ENCODE data around the gene ZP1. TPM values are rescaled to one million over a fixed set of nuclear protein-coding genes. Genes with fewer than 3 reads are reported as not detected.

Gene ZP1
- total RNA-seq, 4 donors from 2014 or later, result 2.1 TPM; not detected in 3

DNA sequence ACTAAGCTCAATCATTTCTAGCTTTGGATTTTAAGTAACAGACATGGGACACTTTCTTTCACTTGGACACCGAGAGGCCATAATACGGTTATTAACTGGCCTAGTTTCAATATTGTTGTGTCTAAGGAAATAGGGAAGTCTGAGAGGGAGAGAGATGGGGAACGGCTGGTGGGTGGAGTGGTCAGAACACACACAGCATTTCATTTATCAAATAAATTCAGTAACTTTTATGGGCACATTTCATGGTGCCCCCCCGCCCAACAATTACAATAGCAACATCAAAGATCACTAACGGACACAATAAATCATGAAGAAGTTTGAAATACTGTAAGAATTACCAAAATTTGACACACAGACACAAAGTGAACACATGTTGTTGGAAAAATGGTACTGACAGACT, 28.3 kb downstream of the ZP1 start:
- Histone ChIP-seq H3K4me3 (no peak overlapping the region), H3K27ac (no peak overlapping the region), H3K4me1 (no peaks in the 10 kb centered on the region), H3K27me3 (no peaks in the 10 kb centered on the region), H3K36me3 (peaks cover 0 to 90% (median 3%) of the 10 kb centered on the region in 3 donors), H3K9me3 (no peaks in the 10 kb centered on the region)
- no peak for DNase-seq
- no peak for TF ChIP-seq POLR2A (IDR thresholded peaks at IDR 0.05)
- TF ChIP-seq, protein P1, sequence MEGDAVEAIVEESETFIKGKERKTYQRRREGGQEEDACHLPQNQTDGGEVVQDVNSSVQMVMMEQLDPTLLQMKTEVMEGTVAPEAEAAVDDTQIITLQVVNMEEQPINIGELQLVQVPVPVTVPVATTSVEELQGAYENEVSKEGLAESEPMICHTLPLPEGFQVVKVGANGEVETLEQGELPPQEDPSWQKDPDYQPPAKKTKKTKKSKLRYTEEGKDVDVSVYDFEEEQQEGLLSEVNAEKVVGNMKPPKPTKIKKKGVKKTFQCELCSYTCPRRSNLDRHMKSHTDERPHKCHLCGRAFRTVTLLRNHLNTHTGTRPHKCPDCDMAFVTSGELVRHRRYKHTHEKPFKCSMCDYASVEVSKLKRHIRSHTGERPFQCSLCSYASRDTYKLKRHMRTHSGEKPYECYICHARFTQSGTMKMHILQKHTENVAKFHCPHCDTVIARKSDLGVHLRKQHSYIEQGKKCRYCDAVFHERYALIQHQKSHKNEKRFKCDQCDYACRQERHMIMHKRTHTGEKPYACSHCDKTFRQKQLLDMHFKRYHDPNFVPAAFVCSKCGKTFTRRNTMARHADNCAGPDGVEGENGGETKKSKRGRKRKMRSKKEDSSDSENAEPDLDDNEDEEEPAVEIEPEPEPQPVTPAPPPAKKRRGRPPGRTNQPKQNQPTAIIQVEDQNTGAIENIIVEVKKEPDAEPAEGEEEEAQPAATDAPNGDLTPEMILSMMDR (IDR thresholded peaks at IDR 0.05), result no peak

DNA sequence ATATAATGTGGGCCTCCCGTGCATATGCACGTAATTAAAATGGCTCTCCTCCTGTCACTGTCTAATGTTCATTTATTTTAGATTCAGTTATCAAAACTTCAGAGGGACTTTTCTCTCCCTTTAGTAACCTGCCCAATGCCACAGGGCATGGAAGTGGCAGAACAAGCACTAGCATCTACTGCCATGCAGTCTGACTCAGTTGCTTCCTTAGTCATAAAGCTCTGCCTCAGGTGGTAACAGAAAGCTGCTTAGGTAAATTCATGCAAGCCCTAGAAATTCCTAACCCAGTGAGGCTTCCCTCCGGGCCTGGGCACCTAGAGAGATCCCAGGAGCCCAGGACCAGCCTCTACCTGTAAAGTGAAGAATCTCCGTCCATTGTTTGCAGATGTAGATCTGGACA, 30.2 kb downstream of the ZP1 start:
- Histone ChIP-seq H3K36me3 (peaks cover 0 to 97% (median 3%) of the 10 kb centered on the region in 3 donors), H3K27ac (no peak overlapping the region)
- TF ChIP-seq, protein P1 (IDR thresholded peaks at IDR 0.05), result no peak
- no peak for TF ChIP-seq POLR2A (IDR thresholded peaks at IDR 0.05)

GRCh38 chr11:60899046-60899936, 31.9 kb downstream of the ZP1 start:
- Histone ChIP-seq H3K4me1 (peaks cover 0 to 2% (median 0%) of the 10 kb centered on the region in 4 donors), H3K4me3 (no peak overlapping the region), H3K27me3 (no peaks in the 10 kb centered on the region), H3K27ac (no peak overlapping the region), H3K9me3 (no peaks in the 10 kb centered on the region), H3K36me3 (peaks cover 0 to 94% (median 3%) of the 10 kb centered on the region in 3 donors)
- peak in 1 of 3 donors; percentile 75 for DNase-seq
- no peak for TF ChIP-seq POLR2A (IDR thresholded peaks at IDR 0.05)
- TF ChIP-seq, protein P1 (IDR thresholded peaks at IDR 0.05), result peak; percentile 88 to 95 (median 91)

More for the DNA sequence above, 30.2 kb downstream of the ZP1 start:
- Histone ChIP-seq H3K4me3 (no peak overlapping the region), H3K9me3 (no peaks in the 10 kb centered on the region), H3K27me3 (no peaks in the 10 kb centered on the region), H3K4me1 (no peaks in the 10 kb centered on the region)
- no peak for DNase-seq

- Histone ChIP-seq H3K4me1 (peaks cover 3 to 9% (median 4%) of the 10 kb centered on the region in 4 donors), H3K9me3 (no peaks in the 10 kb centered on the region), H3K27me3 (no peaks in the 10 kb centered on the region), H3K4me3 (no peak overlapping the region), H3K36me3 (peaks cover 0 to 87% (median 3%) of the 10 kb centered on the region in 3 donors), H3K27ac (no peak overlapping the region)
- no peak for DNase-seq
- TF ChIP-seq, protein P1 (IDR thresholded peaks at IDR 0.05), result no peak
- TF ChIP-seq POLR2A (IDR thresholded peaks at IDR 0.05), result no peak
These were observed 32.6 kb downstream of the ZP1 start for GRCh38 chr11:60899977-60900376.

DNA sequence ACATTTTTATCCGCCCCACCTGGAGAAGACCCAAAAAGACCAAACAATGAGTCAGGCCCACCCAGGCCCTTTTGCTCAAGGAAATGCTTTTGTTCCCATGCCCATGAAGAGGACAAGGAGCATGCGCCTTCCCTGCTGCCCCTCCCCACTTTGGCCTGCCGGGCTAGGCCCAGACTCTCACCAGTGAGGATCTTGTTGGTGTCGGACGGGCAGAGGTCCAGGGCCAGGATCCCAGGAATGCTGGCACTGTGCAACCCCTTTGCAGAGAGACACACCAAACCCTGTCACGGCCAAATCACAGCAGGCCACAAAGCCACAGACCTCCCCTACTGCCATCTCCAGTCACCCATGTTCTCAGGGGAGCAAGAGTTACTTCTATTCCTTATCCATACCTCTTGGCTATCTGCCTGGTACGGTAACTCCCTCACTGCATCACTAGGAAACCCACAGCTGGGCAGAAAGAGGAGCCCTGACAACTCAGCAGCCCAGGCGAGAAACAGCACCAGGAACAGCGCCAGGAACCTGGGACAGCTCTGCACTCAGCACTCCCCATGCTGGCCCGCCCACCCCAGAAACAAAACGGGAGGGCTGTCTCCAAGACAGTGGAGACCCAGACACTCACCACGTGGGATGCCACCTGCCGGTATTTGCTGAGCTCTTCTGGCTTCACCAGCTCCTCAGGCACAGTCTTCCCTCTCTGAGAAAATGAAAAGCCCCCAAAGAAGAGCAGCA, 33.5 kb downstream of the ZP1 start:
- peaks cover 4 to 16% (median 7%) of the 10 kb centered on the region in 4 donors for H3K4me1 ChIP-seq
- DNase-seq, result no peak
- H3K9me3 ChIP-seq, result no peaks in the 10 kb centered on the region
- TF ChIP-seq, protein P1 (IDR thresholded peaks at IDR 0.05), result no peak
- no peak for TF ChIP-seq POLR2A (IDR thresholded peaks at IDR 0.05)
- H3K27me3 ChIP-seq, result no peaks in the 10 kb centered on the region
- no peak overlapping the region for H3K27ac ChIP-seq
- peaks cover 0 to 78% (median 3%) of the 10 kb centered on the region in 3 donors for H3K36me3 ChIP-seq
- H3K4me3 ChIP-seq, result no peak overlapping the region

All from Peyer's patch (tissue), 4 donors.